HAP-1 (cell line): Measurements from ENCODE around the gene FBXW8.

Source experiments
- DNase-seq, 2 experiments: peaks; one replicate each; pipeline ENCODE4 v3.0.0-alpha.2; 2016 to 2020; ENCODE audit warnings: low spot score in 2 of 2
- H3K27me3 ChIP-seq: fragments of 250-450 bp; sonication (Bioruptor Pico); 2 replicates; pipeline ENCODE4 v1.5.1; 2020; ENCODE audit warnings: low read depth, mild to moderate bottlenecking, moderate library complexity
- H3K36me3 ChIP-seq: fragments of 250-450 bp; sonication (Bioruptor Pico); replicated peaks from 2 replicates; pipeline ENCODE4 v1.5.1; 2020; ENCODE audit warnings: mild to moderate bottlenecking
- H3K4me1 ChIP-seq: fragments of 250-450 bp; sonication (Bioruptor Pico); 2 replicates; pipeline ENCODE4 v1.5.1; 2020; ENCODE audit warnings: mild to moderate bottlenecking
- H3K4me3 ChIP-seq: fragments of 250-450 bp; sonication (Bioruptor Pico); 2 replicates; pipeline ENCODE4 v1.5.1; 2020; ENCODE audit warnings: mild to moderate bottlenecking, moderate library complexity
- H3K9me3 ChIP-seq: fragments of 250-450 bp; sonication (Bioruptor Pico); 2 replicates; pipeline ENCODE4 v1.5.1; 2020; ENCODE audit warnings: mild to moderate bottlenecking, moderate library complexity
- in situ Hi-C: fragments of 300-500 bp; cut with MboI; formaldehyde crosslinking; loops from 3 replicates; pipeline ENCODE4 v1.14.3; 2020; ENCODE audit warnings: low sequenced_read_pairs, inconsistent platforms, mixed read lengths

FBXW8 gene

GRCh38 chr12:116896411-116896924 is 14.3 kb upstream of the FBXW8 start:
- in situ Hi-C loops: no loop called here
- no peaks in the 10 kb centered on the region for H3K4me1 ChIP-seq
- H3K27me3 ChIP-seq: peaks cover 6% of the 10 kb centered on the region; the same call in 1 of the 2 replicates
- no peaks in the 10 kb centered on the region for H3K36me3 ChIP-seq
- DNase-seq: no peak
- H3K9me3 ChIP-seq: no peaks in the 10 kb centered on the region
- H3K4me3 ChIP-seq: no peak overlapping the region

GRCh38 chr12:116897476-116897875 is 13.3 kb upstream of the FBXW8 start:
- Histone ChIP-seq H3K9me3 (no peaks in the 10 kb centered on the region), H3K4me3 (no peak overlapping the region), H3K27me3 (peaks cover 6% of the 10 kb centered on the region; the same call in 1 of the 2 replicates), H3K4me1 (no peaks in the 10 kb centered on the region), H3K36me3 (no peaks in the 10 kb centered on the region)
- DNase-seq: no peak
- in situ Hi-C loops: no loop called here

GRCh38 chr12:116898669-116899068 is 12.1 kb upstream of the FBXW8 start:
- no peak for DNase-seq
- H3K36me3 ChIP-seq: no peaks in the 10 kb centered on the region

GRCh38 chr12:116901612-116902011 is 9.1 kb upstream of the FBXW8 start:
- in situ Hi-C loops: no loop called here
- DNase-seq: no peak
- no peak overlapping the region for H3K4me3 ChIP-seq

More at GRCh38 chr12:116898669-116899068, 12.1 kb upstream of the FBXW8 start:
- Histone ChIP-seq H3K4me3 (no peak overlapping the region), H3K27me3 (peaks cover 10% of the 10 kb centered on the region; the same call in 1 of the 2 replicates), H3K4me1 (no peaks in the 10 kb centered on the region), H3K9me3 (no peaks in the 10 kb centered on the region)
- in situ Hi-C loops: no loop called here

GRCh38 chr12:116903818-116904217 is 6.9 kb upstream of the FBXW8 start:
- in situ Hi-C loops: no loop called here
- Histone ChIP-seq H3K4me3 (no peak overlapping the region), H3K27me3 (peaks cover 8% of the 10 kb centered on the region; the same call in 1 of the 2 replicates), H3K9me3 (no peaks in the 10 kb centered on the region), H3K36me3 (no peaks in the 10 kb centered on the region), H3K4me1 (no peaks in the 10 kb centered on the region)
- DNase-seq: no peak

More at GRCh38 chr12:116901612-116902011, 9.1 kb upstream of the FBXW8 start:
- Histone ChIP-seq H3K36me3 (no peaks in the 10 kb centered on the region), H3K27me3 (peaks cover 8% of the 10 kb centered on the region; the same call in 1 of the 2 replicates), H3K4me1 (no peaks in the 10 kb centered on the region), H3K9me3 (no peaks in the 10 kb centered on the region)

GRCh38 chr12:116906285-116906684 is 4.5 kb upstream of the FBXW8 start:
- in situ Hi-C loops: no loop called here
- H3K36me3 ChIP-seq: no peaks in the 10 kb centered on the region
- H3K4me1 ChIP-seq: no peaks in the 10 kb centered on the region
- no peak for DNase-seq
- H3K27me3 ChIP-seq: peaks cover 8% of the 10 kb centered on the region; the same call in 1 of the 2 replicates
- H3K4me3 ChIP-seq: no peak overlapping the region
- H3K9me3 ChIP-seq: no peaks in the 10 kb centered on the region

GRCh38 chr12:116910280-116910644 is 488 bp upstream of the FBXW8 start:
- Histone ChIP-seq H3K4me1 (0 out of 2 replicates have a peak, but pooled peaks cover 3% of the 10 kb centered on the region), H3K9me3 (no peaks in the 10 kb centered on the region), H3K27me3 (no peaks in the 10 kb centered on the region), H3K4me3 (peak overlapping the region; percentile 57), H3K36me3 (no peaks in the 10 kb centered on the region; the same call in 1 of the 2 replicates)
- no peak for DNase-seq
- in situ Hi-C loops: no loop called here

- Histone ChIP-seq H3K4me1 (0 out of 2 replicates have a peak, but pooled peaks cover 3% of the 10 kb centered on the region), H3K36me3 (peaks cover 4% of the 10 kb centered on the region; the same call in 1 of the 2 replicates), H3K9me3 (no peaks in the 10 kb centered on the region)
Measured at GRCh38 chr12:116915326-116915725, 4.6 kb downstream of the FBXW8 start.

GRCh38 chr12:116916122-116916521 is 5.4 kb downstream of the FBXW8 start:
- Histone ChIP-seq H3K27me3 (no peaks in the 10 kb centered on the region), H3K9me3 (no peaks in the 10 kb centered on the region), H3K36me3 (peaks cover 4% of the 10 kb centered on the region; the same call in 1 of the 2 replicates), H3K4me3 (no peak overlapping the region), H3K4me1 (peaks cover 7% of the 10 kb centered on the region)
- in situ Hi-C loops: no loop called here
- no peak for DNase-seq

More at GRCh38 chr12:116915326-116915725, 4.6 kb downstream of the FBXW8 start:
- DNase-seq: no peak
- Histone ChIP-seq H3K4me3 (no peak overlapping the region), H3K27me3 (no peaks in the 10 kb centered on the region)
- in situ Hi-C loops: no loop called here

GRCh38 chr12:116916714-116917114 is 6.0 kb downstream of the FBXW8 start:
- no peaks in the 10 kb centered on the region for H3K27me3 ChIP-seq
- peaks cover 6% of the 10 kb centered on the region for H3K4me1 ChIP-seq
- H3K36me3 ChIP-seq: peaks cover 4% of the 10 kb centered on the region; the same call in 1 of the 2 replicates
- DNase-seq: peak in 1 of 2 experiments; percentile 20
- in situ Hi-C loops: no loop called here
- H3K4me3 ChIP-seq: no peak overlapping the region
- no peaks in the 10 kb centered on the region for H3K9me3 ChIP-seq

- Histone ChIP-seq H3K36me3 (0 out of 2 replicates have a peak, but pooled peaks cover 4% of the 10 kb centered on the region), H3K4me3 (no peak overlapping the region), H3K9me3 (no peaks in the 10 kb centered on the region), H3K27me3 (no peaks in the 10 kb centered on the region), H3K4me1 (peaks cover 5% of the 10 kb centered on the region)
- DNase-seq: no peak
- in situ Hi-C loops: no loop called here
Measured at GRCh38 chr12:116918464-116918863, 7.7 kb downstream of the FBXW8 start.

- no peaks in the 10 kb centered on the region for H3K9me3 ChIP-seq
- 0 out of 2 replicates have a peak, but pooled peaks cover 4% of the 10 kb centered on the region for H3K36me3 ChIP-seq
- H3K4me3 ChIP-seq: no peak overlapping the region
- in situ Hi-C loops: no loop called here
- no peak for DNase-seq
- H3K27me3 ChIP-seq: no peaks in the 10 kb centered on the region
- H3K4me1 ChIP-seq: peaks cover 5% of the 10 kb centered on the region
Measured at GRCh38 chr12:116919247-116919661, 8.5 kb downstream of the FBXW8 start.

GRCh38 chr12:116919706-116920485 is 9.1 kb downstream of the FBXW8 start:
- Histone ChIP-seq H3K36me3 (0 out of 2 replicates have a peak, but pooled peaks cover 4% of the 10 kb centered on the region), H3K4me3 (no peak overlapping the region), H3K9me3 (no peaks in the 10 kb centered on the region), H3K27me3 (no peaks in the 10 kb centered on the region), H3K4me1 (peaks cover 5% of the 10 kb centered on the region)
- in situ Hi-C loops: no loop called here
- no peak for DNase-seq

GRCh38 chr12:116920939-116921338 is 10.2 kb downstream of the FBXW8 start:
- in situ Hi-C loops: no loop called here
- DNase-seq: peak in 1 of 2 experiments; percentile 33
- Histone ChIP-seq H3K9me3 (no peaks in the 10 kb centered on the region), H3K27me3 (no peaks in the 10 kb centered on the region), H3K4me1 (peaks cover 5% of the 10 kb centered on the region), H3K36me3 (0 out of 2 replicates have a peak, but pooled peaks cover 4% of the 10 kb centered on the region), H3K4me3 (no peak overlapping the region)
